B cell (primary cell): ENCODE measurements around the gene CDH1. TPM values are rescaled to one million over a fixed set of nuclear protein-coding genes. Genes with fewer than 3 reads are reported as not detected.

Experiments
- ATAC-seq: fragments of 200-7000 bp; cut with Tn5 transposase; one replicate; pipeline ENCODE4 v1.10.0; 2021; ENCODE audit warnings: low read depth, mild to moderate bottlenecking, moderate number of reproducible peaks, moderate library complexity
- CTCF ChIA-PET: fragments of 350-600 bp; sonication (Branson Sonifier 250); formaldehyde crosslinking; loops from one replicate; lab custom pipeline; 2021; ENCODE audit warnings: antibody characterized with exemption, inconsistent platforms; lab: Charles Lee
- POLR2A ChIA-PET: fragments of 350-600 bp; sonication (Branson Sonifier 250); formaldehyde crosslinking; loops from one replicate; lab custom pipeline; 2021; ENCODE audit warnings: antibody characterized with exemption; lab: Charles Lee
- DNase-seq: peaks from one replicate; pipeline ENCODE4 v3.0.0; 2013
- H2AFZ ChIP-seq: 2 replicates; pipeline ENCODE4 v1.6.1; 2012; ENCODE audit warnings: mild to moderate bottlenecking, low read depth, low read length; ENCODE audit not compliant: insufficient read depth, poor library complexity, severe bottlenecking
- H3K27ac ChIP-seq, 2 donors: 1 replicate in 1 of 2; 2 replicates in 1 of 2; pipeline ENCODE4 v1.5.1; 2012 to 2013; ENCODE audit warnings: low read length in 2 of 2, mild to moderate bottlenecking in 2 of 2, moderate library complexity in 1 of 2
- H3K27me3 ChIP-seq, 4 experiments: fragments of 200-600 bp in 1 of 4; sonication (generic) in 1 of 4; replicated peaks in 1 of 4; 1 replicate in 2 of 4; 2 replicates in 2 of 4; pipeline versions ENCODE4 v1.6.1 to v1.7.0; 2013 to 2016; ENCODE audit warnings: low read length in 3 of 4, mild to moderate bottlenecking in 2 of 4, mixed read lengths in 1 of 4, moderate library complexity in 1 of 4; ENCODE audit not compliant: insufficient read depth in 4 of 4, control insufficient read depth in 3 of 4; ENCODE audit errors: control extremely low read depth in 1 of 4
- H3K36me3 ChIP-seq, 2 experiments: replicated peaks in 1 of 2; 1 replicate in 1 of 2; 2 replicates in 1 of 2; pipeline versions ENCODE4 v1.6.1 to v1.7.1; 2013; ENCODE audit warnings: low read length in 1 of 2; ENCODE audit not compliant: insufficient read depth in 2 of 2, control insufficient read depth in 1 of 2; ENCODE audit errors: control extremely low read depth in 1 of 2, extremely low read depth in 1 of 2
- H3K4me1 ChIP-seq, 2 donors: fragments of 200-600 bp in 1 of 2; sonication (generic) in 1 of 2; 1 replicate in 1 of 2; 2 replicates in 1 of 2; pipeline versions ENCODE4 v1.5.1 to v1.6.1; 2013 to 2017; ENCODE audit warnings: low read length in 2 of 2; ENCODE audit not compliant: control insufficient read depth in 2 of 2, insufficient read depth in 2 of 2
- H3K4me2 ChIP-seq: replicated peaks from 2 replicates; pipeline ENCODE3; 2012; ENCODE audit warnings: mild to moderate bottlenecking, low read depth, low read length; ENCODE audit not compliant: poor library complexity, severe bottlenecking
- H3K4me3 ChIP-seq, 5 experiments: fragments of 200-600 bp in 1 of 5; sonication (generic) in 1 of 5; 1 replicate in 3 of 5; 2 replicates in 2 of 5; pipeline versions ENCODE4 v1.5.1 to v1.7.0; 2011 to 2016; ENCODE audit warnings: low read length in 4 of 5, mild to moderate bottlenecking in 4 of 5, low read depth in 2 of 5, control low read depth in 1 of 5, moderate library complexity in 1 of 5; ENCODE audit not compliant: insufficient read depth in 1 of 5; ENCODE audit errors: control extremely low read depth in 1 of 5, extremely low read depth in 1 of 5
- H3K79me2 ChIP-seq: fragments of 200-600 bp; sonication (generic); one replicate; pipeline ENCODE4 v1.6.0; 2016; ENCODE audit warnings: low read length; ENCODE audit not compliant: control insufficient read depth, insufficient read depth
- H3K9ac ChIP-seq: fragments of 200-600 bp; sonication (generic); 2 replicates; pipeline ENCODE4 v1.6.1; 2017; ENCODE audit warnings: mild to moderate bottlenecking, low read length, moderate library complexity
- H3K9me3 ChIP-seq, 3 donors: one replicate each; pipeline versions ENCODE4 v1.6.1 to v1.7.1; 2013; ENCODE audit warnings: low read length in 2 of 3; ENCODE audit not compliant: control insufficient read depth in 2 of 3, insufficient read depth in 1 of 3; ENCODE audit errors: control extremely low read depth in 1 of 3
- H4K20me1 ChIP-seq: 2 replicates; pipeline ENCODE4 v1.6.0; 2012; ENCODE audit warnings: mild to moderate bottlenecking, low read length; ENCODE audit not compliant: insufficient read depth, control insufficient read depth, poor library complexity, severe bottlenecking
- H3K27ac Mint-ChIP-seq: one replicate; pipeline ENCODE4 v1.8.0; 2021; ENCODE audit warnings: mixed read lengths
- H3K27me3 Mint-ChIP-seq: one replicate; pipeline ENCODE4 v1.8.0; 2021; ENCODE audit warnings: mixed read lengths
- H3K4me1 Mint-ChIP-seq: one replicate; pipeline ENCODE4 v1.8.0; 2021; ENCODE audit warnings: mixed read lengths
- H3K4me3 Mint-ChIP-seq: one replicate; pipeline ENCODE4 v1.8.0; 2021; ENCODE audit warnings: mixed read lengths
- H3K9me3 Mint-ChIP-seq: one replicate; pipeline ENCODE4 v1.8.0; 2022; ENCODE audit warnings: mixed read lengths; ENCODE audit not compliant: insufficient read depth
- CTCF ChIP-seq: fragments of 200-600 bp; IDR thresholded peaks from one replicate; pipeline ENCODE4 v1.8.0; 2022; ENCODE audit warnings: antibody characterized with exemption, mild to moderate bottlenecking
- EZH2 ChIP-seq: IDR thresholded peaks from 2 replicates; pipeline ENCODE4 v1.6.1; 2012; ENCODE audit warnings: borderline replicate concordance, low read depth, mild to moderate bottlenecking, moderate library complexity, low read length; ENCODE audit not compliant: insufficient read depth, poor library complexity, severe bottlenecking
- WGBS: methylation state at CpG from one replicate; pipeline ENCODE4 v1.1.5; 2013; ENCODE audit warnings: missing lambda C conversion rate; ENCODE audit not compliant: insufficient coverage; 5-methylcytosine and 5-hydroxymethylcytosine counted together
- intact Hi-C: fragments of 100-400 bp; cut with micrococcal nuclease; formaldehyde crosslinking; loops from one replicate; pipeline ENCODE4 v1.10.0; 2022
- polyA plus RNA-seq: library from polyadenylated mRNA; depleted of rRNA; stranded (reverse); fragments of >200 nt; gene quantifications from 2 replicates; pipeline ENCODE4 v1.2.3, GENCODE V29; 2012
- total RNA-seq, 2 donors: library from RNA; stranded (reverse); fragments of 120-200 nt in 1 of 2; gene quantifications; 1 replicate in 1 of 2; 2 replicates in 1 of 2; pipeline versions ENCODE4 v1.2.3 to v1.2.4, GENCODE V29; 2013 to 2022

The CDH1 gene
- total and polyA plus RNA-seq, 2 donors (not counting 1 experiment from before 2014, with no cell fraction given): 2.0 TPM; not detected in 1

- CTCF ChIA-PET: no interaction called here
Observed at GRCh38 chr16:68774982-68775634, 38.0 kb downstream of the CDH1 start.

More at GRCh38 chr16:68774982-68775634, 38.0 kb downstream of the CDH1 start:
- H2AFZ ChIP-seq: no peak overlapping the region
- no peaks in the 10 kb centered on the region for H3K4me1 Mint-ChIP-seq
- peaks cover 0 to 2% (median 0%) of the 10 kb centered on the region in 4 experiments for H3K27me3 ChIP-seq
- no peaks in the 10 kb centered on the region for H3K9me3 ChIP-seq
- no peaks in the 10 kb centered on the region for H3K4me1 ChIP-seq
- H3K79me2 ChIP-seq: no peaks in the 10 kb centered on the region
- WGBS: 97% methylated on average over 3 of the region's 7 CpGs
- no peak overlapping the region for H3K27ac ChIP-seq
- H3K27me3 Mint-ChIP-seq: peaks cover 12% of the 10 kb centered on the region
- H3K9ac ChIP-seq: no peak overlapping the region
- no peaks in the 10 kb centered on the region for H4K20me1 ChIP-seq
- DNase-seq: no peak
- TF ChIP-seq EZH2 (no peak), CTCF (no peak)
- no peak overlapping the region for H3K27ac Mint-ChIP-seq
- H3K36me3 ChIP-seq: no peaks in the 10 kb centered on the region
- ATAC-seq: no peak
- H3K4me2 ChIP-seq: no peak overlapping the region
- H3K4me3 Mint-ChIP-seq: no peak overlapping the region
- intact Hi-C loops: no loop called here
- no peak overlapping the region for H3K4me3 ChIP-seq
- H3K9me3 Mint-ChIP-seq: no peaks in the 10 kb centered on the region
- POLR2A ChIA-PET: no interaction called here
